Raji (cell line): Measurements from ENCODE around the gene ERCC2.

Source experiments
- POLR2A ChIP-seq: IDR thresholded peaks from 2 replicates; pipeline ENCODE4 v1.6.1; 2011; ENCODE audit warnings: low read depth, low read length, control low read depth; ENCODE audit not compliant: insufficient read depth

ERCC2 gene

GRCh38 chr19:45350477-45351058 is 19.8 kb downstream of the ERCC2 start:
- no peak for TF ChIP-seq POLR2A

GRCh38 chr19:45349430-45349941 is 20.9 kb downstream of the ERCC2 start:
- no peak for TF ChIP-seq POLR2A

- no peak for TF ChIP-seq POLR2A
These were observed 21.3 kb downstream of the ERCC2 start for GRCh38 chr19:45349126-45349415.

GRCh38 chr19:45348367-45349125 is 21.8 kb downstream of the ERCC2 start:
- no peak for TF ChIP-seq POLR2A

GRCh38 chr19:45347570-45348366 is 22.6 kb downstream of the ERCC2 start:
- TF ChIP-seq POLR2A, result no peak

- no peak for TF ChIP-seq POLR2A
These were observed 23.9 kb downstream of the ERCC2 start for GRCh38 chr19:45346449-45346848.

- TF ChIP-seq POLR2A, result no peak
These were observed 24.9 kb downstream of the ERCC2 start for GRCh38 chr19:45345506-45345860.

GRCh38 chr19:45344621-45345505 is 25.5 kb downstream of the ERCC2 start:
- TF ChIP-seq POLR2A, result no peak

GRCh38 chr19:45342911-45343310 is 27.5 kb downstream of the ERCC2 start:
- no peak for TF ChIP-seq POLR2A

GRCh38 chr19:45340899-45341453 is 29.4 kb downstream of the ERCC2 start:
- no peak for TF ChIP-seq POLR2A

- no peak for TF ChIP-seq POLR2A
These were observed 30.0 kb downstream of the ERCC2 start, which contains the start of gene KLC3 for GRCh38 chr19:45340232-45340898. Gene KLC3 (plus strand): TSS chr19:45340750. CDS start chr19:45345542, 4,792 bp downstream.

GRCh38 chr19:45339629-45340028 is 30.7 kb downstream of the ERCC2 start:
- no peak for TF ChIP-seq POLR2A

GRCh38 chr19:45336696-45337251 is 33.6 kb downstream of the ERCC2 start:
- TF ChIP-seq POLR2A, result no peak

GRCh38 chr19:45333609-45334303 is 36.6 kb downstream of the ERCC2 start:
- TF ChIP-seq POLR2A, result no peak

GRCh38 chr19:45331411-45331810 is 39.0 kb downstream of the ERCC2 start:
- no peak for TF ChIP-seq POLR2A
